HEK293 (cell line): ENCODE data around the gene ACSF2.

Experiments used
- CTCF ChIA-PET: fragments of 350-600 bp; formaldehyde crosslinking; extraction: SDS; loops from one replicate; lab custom pipeline; 2021; ENCODE audit warnings: antibody characterized with exemption; lab: Yijun Ruan, JAX
- POLR2A ChIA-PET: fragments of 300-600 bp; formaldehyde crosslinking; extraction: SDS; loops from one replicate; lab custom pipeline; 2020; ENCODE audit warnings: antibody characterized with exemption, inconsistent platforms; lab: Yijun Ruan, JAX
- H3K27ac ChIP-seq: fragments of 200-500 bp; sonication (Bioruptor generic); 2 replicates; pipeline ENCODE4 v1.5.1; 2014; ENCODE audit warnings: low read depth, low read length, control low read depth, inconsistent platforms; ENCODE audit errors: extremely low read depth
- H3K36me3 ChIP-seq, 2 experiments: fragments of 200-500 bp in 1 of 2; sonication (Bioruptor generic) in 1 of 2; 1 replicate in 1 of 2; 2 replicates in 1 of 2; pipeline ENCODE4 v1.5.1; 2014 to 2017; ENCODE audit warnings: inconsistent platforms in 2 of 2, low read length in 2 of 2; ENCODE audit not compliant: control insufficient read depth in 2 of 2, insufficient read depth in 1 of 2
- H3K4me1 ChIP-seq: fragments of 200-500 bp; sonication (Bioruptor generic); 2 replicates; pipeline ENCODE4 v1.5.1; 2014; ENCODE audit warnings: mild to moderate bottlenecking, low read length, inconsistent platforms; ENCODE audit not compliant: control insufficient read depth, insufficient read depth
- H3K4me3 ChIP-seq: 2 replicates; pipeline ENCODE4 v1.5.1; 2011; ENCODE audit warnings: low read depth, mild to moderate bottlenecking, control low read depth, low read length, moderate library complexity
- H3K9me3 ChIP-seq: fragments of 200-500 bp; sonication (Bioruptor generic); 2 replicates; pipeline ENCODE4 v1.5.1; 2014; ENCODE audit warnings: low read depth, low read length, inconsistent platforms; ENCODE audit not compliant: control insufficient read depth, insufficient read depth
- GLIS1 ChIP-seq: fragments of 450-650 bp; formaldehyde crosslinking; IDR thresholded peaks from 2 replicates; pipeline ENCODE4 v1.5.1; 2016; ENCODE audit warnings: missing biosample characterization, missing genetic modification characterization
- GLIS2 ChIP-seq: fragments of 450-650 bp; formaldehyde crosslinking; IDR thresholded peaks from 2 replicates; pipeline ENCODE4 v1.5.1; 2016; ENCODE audit warnings: missing biosample characterization, missing genetic modification characterization
- SALL2 ChIP-seq: fragments of 450-650 bp; formaldehyde crosslinking; IDR thresholded peaks from 2 replicates; pipeline ENCODE4 v1.5.0; 2017; ENCODE audit warnings: missing biosample characterization, mild to moderate bottlenecking, missing genetic modification characterization, borderline replicate concordance
- SCRT2 ChIP-seq: fragments of 450-650 bp; formaldehyde crosslinking; IDR thresholded peaks from 2 replicates; pipeline ENCODE4 v1.5.1; 2016; ENCODE audit warnings: missing biosample characterization, missing genetic modification characterization
- ZNF157 ChIP-seq: fragments of 450-650 bp; formaldehyde crosslinking; IDR thresholded peaks from 2 replicates; pipeline ENCODE4 v1.5.1; 2016; ENCODE audit warnings: missing biosample characterization, missing genetic modification characterization
- ZNF184 ChIP-seq: fragments of 450-650 bp; IDR thresholded peaks from 2 replicates; pipeline ENCODE4 v1.5.1; 2018; ENCODE audit warnings: missing biosample characterization, mild to moderate bottlenecking, missing genetic modification characterization
- ZNF248 ChIP-seq: fragments of 450-650 bp; formaldehyde crosslinking; IDR thresholded peaks from 2 replicates; pipeline ENCODE4 v1.5.1; 2017; ENCODE audit warnings: missing biosample characterization, missing genetic modification characterization
- ZNF274 ChIP-seq, 2 experiments: fragments of 200-500 bp in 1 of 2; fragments of 450-650 bp in 1 of 2; sonication (Bioruptor generic) in 1 of 2; formaldehyde crosslinking in 1 of 2; IDR thresholded peaks; 2 replicates each; pipeline versions ENCODE4 v1.5.1 to v1.6.1; 2014 to 2016; ENCODE audit warnings: borderline replicate concordance in 1 of 2, inconsistent platforms in 1 of 2, low read length in 1 of 2, missing biosample characterization in 1 of 2, missing genetic modification characterization in 1 of 2
- ZNF302 ChIP-seq: fragments of 450-650 bp; formaldehyde crosslinking; IDR thresholded peaks from 2 replicates; pipeline ENCODE4 v1.5.1; 2016; ENCODE audit warnings: missing biosample characterization, missing genetic modification characterization, low read depth
- ZNF335 ChIP-seq: fragments of 450-650 bp; formaldehyde crosslinking; conservative IDR thresholded peaks from 2 replicates; pipeline ENCODE4 v1.5.1; 2016; ENCODE audit warnings: missing biosample characterization, missing genetic modification characterization
- ZNF341 ChIP-seq: fragments of 450-650 bp; formaldehyde crosslinking; IDR thresholded peaks from 2 replicates; pipeline ENCODE4; 2016; ENCODE audit warnings: low read depth, missing biosample characterization, missing genetic modification characterization
- ZNF354C ChIP-seq: fragments of 450-650 bp; formaldehyde crosslinking; IDR thresholded peaks from 2 replicates; pipeline ENCODE4 v1.5.1; 2016; ENCODE audit warnings: missing biosample characterization, missing genetic modification characterization, low read depth, borderline replicate concordance
- ZNF426 ChIP-seq: fragments of 450-650 bp; formaldehyde crosslinking; IDR thresholded peaks from 2 replicates; pipeline ENCODE4 v1.5.1; 2017; ENCODE audit warnings: missing biosample characterization, missing genetic modification characterization, mild to moderate bottlenecking, inconsistent platforms, moderate library complexity
- ZNF514 ChIP-seq: fragments of 450-650 bp; formaldehyde crosslinking; IDR thresholded peaks from 2 replicates; pipeline ENCODE4 v1.5.1; 2016; ENCODE audit warnings: missing biosample characterization, missing genetic modification characterization
- ZNF548 ChIP-seq: fragments of 450-650 bp; formaldehyde crosslinking; IDR thresholded peaks from 2 replicates; pipeline ENCODE4 v1.5.1; 2016; ENCODE audit warnings: missing biosample characterization, missing genetic modification characterization
- ZNF555 ChIP-seq: fragments of 450-650 bp; formaldehyde crosslinking; conservative IDR thresholded peaks from 2 replicates; pipeline ENCODE4 v1.5.1; 2017; ENCODE audit warnings: missing biosample characterization, mild to moderate bottlenecking, missing genetic modification characterization, inconsistent platforms
- ZNF654 ChIP-seq: fragments of 450-650 bp; formaldehyde crosslinking; IDR thresholded peaks from 2 replicates; pipeline ENCODE4 v1.5.1; 2016; ENCODE audit warnings: low read depth, missing biosample characterization, missing genetic modification characterization
- ZNF664 ChIP-seq: fragments of 450-650 bp; formaldehyde crosslinking; IDR thresholded peaks from 2 replicates; pipeline ENCODE4 v1.5.1; 2016; ENCODE audit warnings: missing biosample characterization, missing genetic modification characterization
- ZNF785 ChIP-seq: fragments of 450-650 bp; formaldehyde crosslinking; IDR thresholded peaks from 2 replicates; pipeline ENCODE4 v1.5.1; 2016; ENCODE audit warnings: missing biosample characterization, missing genetic modification characterization
- TF ChIP-seq, protein P1 (sequence below): fragments of 450-650 bp; formaldehyde crosslinking; IDR thresholded peaks from 2 replicates; pipeline ENCODE4 v1.5.1; 2016; ENCODE audit warnings: missing biosample characterization, missing genetic modification characterization
- TF ChIP-seq, protein P2 (sequence below): fragments of 450-650 bp; formaldehyde crosslinking; IDR thresholded peaks from 2 replicates; pipeline ENCODE4 v1.5.1; 2016; ENCODE audit warnings: missing biosample characterization, missing genetic modification characterization, borderline replicate concordance
- TF ChIP-seq, protein P3 (sequence below): fragments of 450-650 bp; formaldehyde crosslinking; IDR thresholded peaks from 2 replicates; pipeline ENCODE4 v1.5.1; 2016; ENCODE audit warnings: missing biosample characterization, missing genetic modification characterization
- TF ChIP-seq, protein P4 (sequence below): fragments of 450-650 bp; formaldehyde crosslinking; IDR thresholded peaks from 2 replicates; pipeline ENCODE4 v1.5.1; 2017; ENCODE audit warnings: missing biosample characterization, missing genetic modification characterization

Gene ACSF2

DNA sequence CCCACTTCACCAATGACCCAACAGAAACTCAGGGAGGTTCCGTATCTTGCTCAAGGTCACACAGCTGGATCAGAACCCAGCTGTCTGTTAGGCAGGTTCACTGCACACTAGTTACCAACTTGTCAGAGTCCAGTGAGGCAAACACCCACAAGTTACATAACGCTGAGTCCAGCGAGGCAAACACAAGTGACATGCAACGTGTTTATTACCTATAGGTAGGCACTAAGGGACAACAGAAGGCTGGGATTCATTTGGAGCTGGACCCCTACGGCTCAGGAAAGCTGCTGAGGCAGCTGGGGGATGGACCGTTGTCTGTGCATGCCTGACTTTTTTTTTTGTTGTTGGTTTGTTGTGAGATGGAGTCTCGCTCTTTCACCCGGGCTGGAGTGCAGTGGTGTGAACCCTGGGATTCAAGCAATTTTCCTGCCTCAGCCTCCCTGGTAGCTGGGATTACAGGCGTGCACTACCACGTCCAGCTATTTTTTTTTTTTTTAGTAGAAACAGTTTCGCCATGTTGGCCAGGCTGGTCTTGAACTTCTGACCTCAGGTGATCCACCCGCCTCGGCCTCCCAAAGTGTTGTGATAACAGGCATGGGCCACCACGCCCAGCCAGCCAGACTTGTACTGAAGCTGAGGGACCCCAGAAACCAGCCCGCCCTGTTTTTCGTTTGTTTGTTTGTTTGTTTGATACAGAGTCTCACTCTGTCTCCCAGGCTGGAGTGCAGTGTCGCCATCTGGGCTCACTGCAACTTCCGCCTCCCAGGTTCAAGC lies 50.7 kb downstream of the ACSF2 start:
- Histone ChIP-seq H3K9me3 (no peaks in the 10 kb centered on the region), H3K4me1 (peaks cover 6% of the 10 kb centered on the region), H3K4me3 (no peak overlapping the region), H3K27ac (no peak overlapping the region), H3K36me3 (peaks cover 3 to 25% of the 10 kb centered on the region in 2 experiments; a peak in 2 of 3 replicates)
- ChIA-PET CTCF (interaction anchor here (0.5 to 4.4 kb wide), 8 partner anchors 9 to 315 kb away, joined by 3 to 55 read pairs (median 5); partner anchors contain the start of gene LRRC59), POLR2A (interaction anchor here (0.5 kb wide), 1 partner anchor 92 kb away, joined by 4 read pairs; no protein-coding TSS in a partner anchor)
- TF ChIP-seq, protein P1, sequence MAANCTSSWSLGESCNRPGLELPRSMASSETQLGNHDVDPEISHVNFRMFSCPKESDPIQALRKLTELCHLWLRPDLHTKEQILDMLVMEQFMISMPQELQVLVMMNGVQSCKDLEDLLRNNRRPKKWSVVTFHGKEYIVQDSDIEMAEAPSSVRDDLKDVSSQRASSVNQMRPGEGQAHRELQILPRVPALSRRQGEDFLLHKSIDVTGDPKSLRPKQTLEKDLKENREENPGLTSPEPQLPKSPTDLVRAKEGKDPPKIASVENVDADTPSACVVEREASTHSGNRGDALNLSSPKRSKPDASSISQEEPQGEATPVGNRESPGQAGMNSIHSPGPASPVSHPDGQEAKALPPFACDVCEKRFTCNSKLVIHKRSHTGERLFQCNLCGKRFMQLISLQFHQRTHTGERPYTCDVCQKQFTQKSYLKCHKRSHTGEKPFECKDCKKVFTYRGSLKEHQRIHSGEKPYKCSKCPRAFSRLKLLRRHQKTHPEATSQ (tag by site-specific recombination), result no peak
- TF ChIP-seq ZNF341 (tag by site-specific recombination) (no peak), ZNF654 (no peak), ZNF664 (no peak), GLIS2 (tag by site-specific recombination) (no peak), ZNF184 (tag by site-specific recombination) (no peak), ZNF354C (tag by site-specific recombination) (no peak), ZNF426 (tag by site-specific recombination) (no peak)
- TF ChIP-seq, protein P2, sequence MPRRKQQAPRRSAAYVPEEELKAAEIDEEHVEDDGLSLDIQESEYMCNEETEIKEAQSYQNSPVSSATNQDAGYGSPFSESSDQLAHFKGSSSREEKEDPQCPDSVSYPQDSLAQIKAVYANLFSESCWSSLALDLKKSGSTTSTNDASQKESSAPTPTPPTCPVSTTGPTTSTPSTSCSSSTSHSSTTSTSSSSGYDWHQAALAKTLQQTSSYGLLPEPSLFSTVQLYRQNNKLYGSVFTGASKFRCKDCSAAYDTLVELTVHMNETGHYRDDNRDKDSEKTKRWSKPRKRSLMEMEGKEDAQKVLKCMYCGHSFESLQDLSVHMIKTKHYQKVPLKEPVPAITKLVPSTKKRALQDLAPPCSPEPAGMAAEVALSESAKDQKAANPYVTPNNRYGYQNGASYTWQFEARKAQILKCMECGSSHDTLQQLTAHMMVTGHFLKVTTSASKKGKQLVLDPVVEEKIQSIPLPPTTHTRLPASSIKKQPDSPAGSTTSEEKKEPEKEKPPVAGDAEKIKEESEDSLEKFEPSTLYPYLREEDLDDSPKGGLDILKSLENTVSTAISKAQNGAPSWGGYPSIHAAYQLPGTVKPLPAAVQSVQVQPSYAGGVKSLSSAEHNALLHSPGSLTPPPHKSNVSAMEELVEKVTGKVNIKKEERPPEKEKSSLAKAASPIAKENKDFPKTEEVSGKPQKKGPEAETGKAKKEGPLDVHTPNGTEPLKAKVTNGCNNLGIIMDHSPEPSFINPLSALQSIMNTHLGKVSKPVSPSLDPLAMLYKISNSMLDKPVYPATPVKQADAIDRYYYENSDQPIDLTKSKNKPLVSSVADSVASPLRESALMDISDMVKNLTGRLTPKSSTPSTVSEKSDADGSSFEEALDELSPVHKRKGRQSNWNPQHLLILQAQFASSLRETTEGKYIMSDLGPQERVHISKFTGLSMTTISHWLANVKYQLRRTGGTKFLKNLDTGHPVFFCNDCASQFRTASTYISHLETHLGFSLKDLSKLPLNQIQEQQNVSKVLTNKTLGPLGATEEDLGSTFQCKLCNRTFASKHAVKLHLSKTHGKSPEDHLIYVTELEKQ, result no peak

DNA sequence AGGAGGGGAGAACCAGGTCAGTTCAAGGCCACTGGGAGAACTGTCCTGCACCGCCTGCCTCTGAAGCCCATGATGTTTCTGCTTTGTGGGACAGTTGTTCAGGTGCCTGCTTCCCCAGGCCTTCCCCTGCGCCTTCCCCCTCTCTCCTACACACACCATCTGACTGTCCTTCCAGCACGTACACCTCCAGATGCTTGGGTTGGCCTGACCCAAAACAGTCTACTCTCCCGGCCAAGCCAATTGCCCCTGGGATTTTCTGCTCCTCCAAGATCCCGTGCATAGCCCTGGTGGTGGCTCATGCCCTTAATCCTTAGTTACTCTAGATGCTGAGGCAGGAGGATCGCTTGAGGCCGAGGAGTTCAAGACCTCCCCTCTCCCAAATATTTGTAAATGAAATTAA lies 52.0 kb downstream of the ACSF2 start:
- POLR2A ChIA-PET, result interaction anchor here (2.0 to 2.1 kb wide), 2 partner anchors 81 to 116 kb away, joined by 9 to 30 read pairs; partner anchors contain the start of gene LRRC59

More for the DNA sequence above, 52.0 kb downstream of the ACSF2 start:
- Histone ChIP-seq H3K9me3 (no peaks in the 10 kb centered on the region), H3K27ac (peak overlapping the region; percentile 88), H3K4me1 (peaks cover 6% of the 10 kb centered on the region), H3K4me3 (no peak overlapping the region; the same call in 1 of the 2 replicates), H3K36me3 (peaks cover 6 to 31% of the 10 kb centered on the region in 2 experiments; a peak in 2 of 3 replicates)
- TF ChIP-seq ZNF302 (tag by site-specific recombination), result no peak
- no peak for TF ChIP-seq ZNF157
- TF ChIP-seq SCRT2, result no peak
- TF ChIP-seq, protein P3, sequence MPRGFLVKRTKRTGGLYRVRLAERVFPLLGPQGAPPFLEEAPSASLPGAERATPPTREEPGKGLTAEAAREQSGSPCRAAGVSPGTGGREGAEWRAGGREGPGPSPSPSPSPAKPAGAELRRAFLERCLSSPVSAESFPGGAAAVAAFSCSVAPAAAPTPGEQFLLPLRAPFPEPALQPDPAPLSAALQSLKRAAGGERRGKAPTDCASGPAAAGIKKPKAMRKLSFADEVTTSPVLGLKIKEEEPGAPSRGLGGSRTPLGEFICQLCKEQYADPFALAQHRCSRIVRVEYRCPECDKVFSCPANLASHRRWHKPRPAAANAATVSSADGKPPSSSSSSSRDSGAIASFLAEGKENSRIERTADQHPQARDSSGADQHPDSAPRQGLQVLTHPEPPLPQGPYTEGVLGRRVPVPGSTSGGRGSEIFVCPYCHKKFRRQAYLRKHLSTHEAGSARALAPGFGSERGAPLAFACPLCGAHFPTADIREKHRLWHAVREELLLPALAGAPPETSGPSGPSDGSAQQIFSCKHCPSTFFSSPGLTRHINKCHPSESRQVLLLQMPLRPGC (tag by site-specific recombination), result no peak
- TF ChIP-seq SALL2, result no peak
- no peak for TF ChIP-seq ZNF555 (tag by site-specific recombination)
- TF ChIP-seq ZNF274 (IDR thresholded peaks at IDR 0.05; ENCODE audit: low read length), result no peak
- no peak for TF ChIP-seq ZNF274 (tag by site-specific recombination; IDR thresholded peaks at IDR 0.05; ENCODE audit: borderline replicate concordance)
- TF ChIP-seq ZNF548 (tag by site-specific recombination), result no peak
- TF ChIP-seq ZNF785 (tag by site-specific recombination), result no peak
- TF ChIP-seq, protein P4, sequence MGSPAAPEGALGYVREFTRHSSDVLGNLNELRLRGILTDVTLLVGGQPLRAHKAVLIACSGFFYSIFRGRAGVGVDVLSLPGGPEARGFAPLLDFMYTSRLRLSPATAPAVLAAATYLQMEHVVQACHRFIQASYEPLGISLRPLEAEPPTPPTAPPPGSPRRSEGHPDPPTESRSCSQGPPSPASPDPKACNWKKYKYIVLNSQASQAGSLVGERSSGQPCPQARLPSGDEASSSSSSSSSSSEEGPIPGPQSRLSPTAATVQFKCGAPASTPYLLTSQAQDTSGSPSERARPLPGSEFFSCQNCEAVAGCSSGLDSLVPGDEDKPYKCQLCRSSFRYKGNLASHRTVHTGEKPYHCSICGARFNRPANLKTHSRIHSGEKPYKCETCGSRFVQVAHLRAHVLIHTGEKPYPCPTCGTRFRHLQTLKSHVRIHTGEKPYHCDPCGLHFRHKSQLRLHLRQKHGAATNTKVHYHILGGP (tag by site-specific recombination), result no peak
- no peak for TF ChIP-seq ZNF248
- TF ChIP-seq ZNF514, result no peak
- TF ChIP-seq ZNF335 (tag by site-specific recombination), result no peak
- no peak for TF ChIP-seq ZNF184 (tag by site-specific recombination)
- TF ChIP-seq GLIS1, result no peak
- CTCF ChIA-PET, result interaction anchor here (0.6 to 4.4 kb wide), 26 partner anchors 13 to 362 kb away, joined by 3 to 55 read pairs (median 5); partner anchors contain the start of gene LRRC59
